IPS DF 19.7 (cell line): ENCODE results near the gene SMIM13.

Source experiments
- DNase-seq: peaks from one replicate; pipeline ENCODE4 v3.0.0-alpha.2; 2013; ENCODE audit warnings: low read depth, low spot score

Gene SMIM13

GRCh38 chr6:11121851-11122250 lies 28.2 kb downstream of the SMIM13 start:
- DNase-seq, result no peak

GRCh38 chr6:11122380-11122779 lies 28.7 kb downstream of the SMIM13 start:
- no peak for DNase-seq

GRCh38 chr6:11123978-11124377 lies 30.3 kb downstream of the SMIM13 start:
- DNase-seq, result no peak

- DNase-seq, result no peak
Observed at GRCh38 chr6:11126876-11127275, 33.2 kb downstream of the SMIM13 start.

- DNase-seq, result no peak
Observed at GRCh38 chr6:11128608-11129007, 35.0 kb downstream of the SMIM13 start.

- no peak for DNase-seq
Observed at GRCh38 chr6:11129908-11130565, 36.4 kb downstream of the SMIM13 start.

- DNase-seq, result no peak
Observed at GRCh38 chr6:11130605-11131004, 37.0 kb downstream of the SMIM13 start.

GRCh38 chr6:11132194-11132888 lies 38.7 kb downstream of the SMIM13 start:
- DNase-seq, result no peak

GRCh38 chr6:11133281-11133680 lies 39.6 kb downstream of the SMIM13 start:
- DNase-seq, result no peak

GRCh38 chr6:11136809-11137208 lies 43.2 kb downstream of the SMIM13 start:
- no peak for DNase-seq

GRCh38 chr6:11139051-11139960 lies 45.7 kb downstream of the SMIM13 start:
- no peak for DNase-seq

GRCh38 chr6:11140056-11140455 lies 46.4 kb downstream of the SMIM13 start:
- no peak for DNase-seq

GRCh38 chr6:11141295-11141694 lies 47.7 kb downstream of the SMIM13 start:
- no peak for DNase-seq

- no peak for DNase-seq
Observed at GRCh38 chr6:11142296-11143027, 48.8 kb downstream of the SMIM13 start.

- no peak for DNase-seq
Observed at GRCh38 chr6:11143394-11144371, 50.0 kb downstream of the SMIM13 start.

- no peak for DNase-seq
Observed at GRCh38 chr6:11144393-11144851, 50.8 kb downstream of the SMIM13 start.

- no peak for DNase-seq
Observed at GRCh38 chr6:11146117-11146826, 52.6 kb downstream of the SMIM13 start.

GRCh38 chr6:11149551-11149950 lies 55.9 kb downstream of the SMIM13 start:
- DNase-seq, result no peak

- no peak for DNase-seq
Observed at GRCh38 chr6:11151488-11151887, 57.9 kb downstream of the SMIM13 start.

GRCh38 chr6:11152581-11152980 lies 58.9 kb downstream of the SMIM13 start:
- DNase-seq, result no peak
